ENCODE measurements around the gene TBC1D8B. TPM values are rescaled to one million over a fixed set of nuclear protein-coding genes. Genes with fewer than 3 reads are reported as not detected.

Gene TBC1D8B
- polyA plus RNA-seq, 1 of the 3 experiments (the other 2 are of a cell fraction) = 0.03 TPM

DNA sequence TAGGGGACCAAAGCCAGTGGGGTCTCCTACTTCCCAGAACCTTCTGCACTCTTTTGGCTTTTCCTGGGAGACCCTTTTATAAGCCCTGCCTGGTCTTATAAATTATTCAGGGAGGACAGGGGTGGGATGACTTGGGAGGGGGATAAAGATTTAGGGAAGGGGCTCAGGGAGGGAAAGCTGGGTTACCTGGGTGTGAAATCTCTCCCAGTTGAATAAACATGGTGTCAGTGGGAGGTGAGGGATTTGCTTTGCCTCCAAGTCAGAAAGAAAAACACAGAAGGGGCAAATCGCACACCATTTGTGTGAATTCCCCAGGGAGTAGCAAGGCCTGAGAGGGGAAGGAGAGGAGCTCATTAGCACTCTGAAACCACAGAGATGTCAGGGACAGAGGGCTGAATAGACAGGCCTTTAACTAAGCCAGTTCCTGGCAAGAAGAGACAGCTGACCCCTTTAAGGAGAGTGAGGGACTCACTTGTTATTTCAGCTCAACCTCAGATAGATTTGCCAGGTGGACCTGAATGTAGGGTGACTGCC is 100.9 kb downstream of the TBC1D8B start, which contains the start of gene RIPPLY1:
Gene RIPPLY1, minus strand, starts transcription at position 51 of the 534 bp plus-strand sequence. CDS start 54 bp downstream, outside the sequence.
- Histone ChIP-seq H3K27ac (ENCODE audit: low read depth in 2 of 2, low read length in 1 of 2) (no peak within 1 kb of the TSS), H3K9ac (no peak within 1 kb of the TSS), H2AFZ (ENCODE audit: low read depth) (no peak within 1 kb of the TSS), H3K79me2 (ENCODE audit: insufficient read depth) (no peaks in the 10 kb centered on the region), H3K27me3 (ENCODE audit: insufficient read depth) (peaks cover 12% of the 10 kb centered on the region; the same call in 1 of the 2 replicates), H3K36me3 (replicated peaks in 1 of 2; ENCODE audit: control insufficient read depth in 1 of 2, insufficient read depth in 2 of 2, low read length in 1 of 2) (no peaks in the 10 kb centered on the region), H4K20me1 (ENCODE audit: insufficient read depth) (no peaks in the 10 kb centered on the region), H3K4me3 (ENCODE audit: low read depth in 2 of 2, low read length in 1 of 2) (no peak within 1 kb of the TSS), H3K9me3 (no peaks in the 10 kb centered on the region), H3K4me1 (ENCODE audit: control insufficient read depth in 1 of 2, insufficient read depth in 2 of 2, low read depth in 1 of 2, low read length in 1 of 2) (no peaks in the 10 kb centered on the region), H3K9me2 (no peaks in the 10 kb centered on the region), H3F3A (replicated peaks; ENCODE audit: insufficient read depth) (no peaks in the 10 kb centered on the region), H3K4me2 (no peak within 1 kb of the TSS)
- no peak for DNase-seq
- CTCF ChIA-PET = interaction anchor here (0.6 to 5.2 kb wide), 2 partner anchors 9 to 552 kb away, joined by 3 to 35 read pairs; no protein-coding TSS in a partner anchor
- TF ChIP-seq YY1 (IDR thresholded peaks at IDR 0.05; ENCODE audit: low read depth) = no peak
- no peak for TF ChIP-seq RCOR1 (IDR thresholded peaks at IDR 0.05; ENCODE audit: low read length)
- no peak for TF ChIP-seq SMC3 (IDR thresholded peaks at IDR 0.05; ENCODE audit: low read depth, low read length)
- no peak for TF ChIP-seq NRF1 (IDR thresholded peaks at IDR 0.05; ENCODE audit: low read depth, low read length)
- TF ChIP-seq FOXM1 (IDR thresholded peaks at IDR 0.05; ENCODE audit: low read depth) = no peak
- TF ChIP-seq USF2 (IDR thresholded peaks at IDR 0.05; ENCODE audit: borderline replicate concordance, low read depth, low read length) = no peak
- TF ChIP-seq RFX5 (IDR thresholded peaks at IDR 0.05; ENCODE audit: low read length) = no peak
- TF ChIP-seq ELF1 (IDR thresholded peaks at IDR 0.05) = no peak
- no peak for TF ChIP-seq MAX (IDR thresholded peaks at IDR 0.05; ENCODE audit: low read depth)
- no peak for TF ChIP-seq ZBTB33 (IDR thresholded peaks at IDR 0.05; ENCODE audit: borderline replicate concordance, low read depth)
- TF ChIP-seq TEAD4 (IDR thresholded peaks at IDR 0.05; ENCODE audit: borderline replicate concordance, insufficient read depth) = no peak
- TF ChIP-seq POLR2AphosphoS5 (IDR thresholded peaks at IDR 0.05; ENCODE audit: low read depth, low read length) = no peak
- TF ChIP-seq RAD21 (IDR thresholded peaks at IDR 0.05; ENCODE audit: low read length) = no peak
- no peak for TF ChIP-seq GABPA (IDR thresholded peaks at IDR 0.05; ENCODE audit: low read depth)
- no peak for TF ChIP-seq TCF12 (IDR thresholded peaks at IDR 0.05)
- TF ChIP-seq GATA2 (CRISPR knock-in tag; IDR thresholded peaks at IDR 0.05) = no peak
- TF ChIP-seq RXRA (IDR thresholded peaks at IDR 0.05; ENCODE audit: borderline replicate concordance, low read depth) = no peak
- no peak for TF ChIP-seq REST (IDR thresholded peaks at IDR 0.05; ENCODE audit: low read depth, low read length)
- WGBS (ENCODE audit: low lambda C conversion rate) = 37% methylated on average over 1 of the region's 1 CpG
- POLR2A ChIA-PET = no interaction called here
